Measurements from ENCODE around the gene TRPV2.
A peak's percentile ranks its signal among the peaks of the same experiment; 100 is the strongest.

- TF ChIP-seq, protein P1, sequence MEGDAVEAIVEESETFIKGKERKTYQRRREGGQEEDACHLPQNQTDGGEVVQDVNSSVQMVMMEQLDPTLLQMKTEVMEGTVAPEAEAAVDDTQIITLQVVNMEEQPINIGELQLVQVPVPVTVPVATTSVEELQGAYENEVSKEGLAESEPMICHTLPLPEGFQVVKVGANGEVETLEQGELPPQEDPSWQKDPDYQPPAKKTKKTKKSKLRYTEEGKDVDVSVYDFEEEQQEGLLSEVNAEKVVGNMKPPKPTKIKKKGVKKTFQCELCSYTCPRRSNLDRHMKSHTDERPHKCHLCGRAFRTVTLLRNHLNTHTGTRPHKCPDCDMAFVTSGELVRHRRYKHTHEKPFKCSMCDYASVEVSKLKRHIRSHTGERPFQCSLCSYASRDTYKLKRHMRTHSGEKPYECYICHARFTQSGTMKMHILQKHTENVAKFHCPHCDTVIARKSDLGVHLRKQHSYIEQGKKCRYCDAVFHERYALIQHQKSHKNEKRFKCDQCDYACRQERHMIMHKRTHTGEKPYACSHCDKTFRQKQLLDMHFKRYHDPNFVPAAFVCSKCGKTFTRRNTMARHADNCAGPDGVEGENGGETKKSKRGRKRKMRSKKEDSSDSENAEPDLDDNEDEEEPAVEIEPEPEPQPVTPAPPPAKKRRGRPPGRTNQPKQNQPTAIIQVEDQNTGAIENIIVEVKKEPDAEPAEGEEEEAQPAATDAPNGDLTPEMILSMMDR (IDR thresholded peaks at IDR 0.05): peak in 5 of 7 experiments; percentile 19 to 54 (median 52)
- no peak for TF ChIP-seq POLR2A (IDR thresholded peaks at IDR 0.05)
These were observed at the start of gene TRPV2 for GRCh38 chr17:16415031-16415924.
